GM18519 (cell line): ENCODE measurements around the gene SRGAP2.
"Not testable (repeated sequence)": the region's sequence is repeated elsewhere in the genome, so short reads cannot be mapped to it uniquely, and the experiment has no call there.

Experiments used
- ATAC-seq: cut with Tn5 transposase; IDR thresholded peaks from one replicate; pipeline ENCODE4 v1.9.1; 2021; ENCODE audit warnings: mild to moderate bottlenecking, moderate library complexity; ENCODE audit not compliant: unreplicated experiment, low FRiP score

SRGAP2 gene

DNA sequence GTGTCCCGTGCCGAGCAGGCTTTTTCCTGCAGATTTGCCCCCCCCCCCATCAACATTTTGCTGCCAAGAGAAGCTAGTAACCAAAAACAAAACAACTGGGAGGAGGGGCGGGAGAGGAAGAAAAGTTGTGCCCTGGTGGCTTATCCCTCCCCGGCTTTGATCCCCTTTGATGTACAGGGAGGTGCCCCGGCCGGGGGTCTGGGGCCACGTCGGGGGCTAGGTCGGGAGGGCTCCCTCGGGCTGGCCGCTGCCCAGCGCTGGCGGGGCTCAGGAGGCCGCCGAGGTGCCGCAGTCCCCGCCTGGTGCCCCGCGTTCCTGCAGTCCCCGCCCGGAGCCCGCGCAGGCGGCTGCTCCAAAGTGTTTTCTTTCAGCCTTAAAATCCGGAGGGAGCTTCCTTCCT is 1.5 kb downstream of the SRGAP2 start:
- ATAC-seq = not testable (repeated sequence)

DNA sequence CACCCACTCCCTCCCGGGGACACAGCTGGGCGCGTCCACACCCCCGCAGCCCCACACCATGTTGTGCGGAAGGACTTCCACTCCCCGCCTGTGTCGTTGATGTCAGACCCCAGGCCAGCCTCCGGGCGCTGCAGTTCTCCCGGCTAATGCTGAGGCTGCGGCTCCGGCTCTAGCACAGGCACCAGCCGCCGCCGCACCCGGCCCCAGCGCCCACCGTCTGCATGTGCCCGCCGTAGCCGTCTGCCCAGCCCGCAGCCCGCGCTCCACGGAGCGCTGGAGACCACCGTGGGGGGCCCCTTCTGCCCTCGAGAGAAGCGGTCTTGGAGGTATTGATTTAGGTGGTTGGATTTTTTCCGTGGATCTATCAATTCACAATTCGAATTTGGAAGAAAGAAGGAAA is 2.2 kb downstream of the SRGAP2 start:
- not testable (repeated sequence) for ATAC-seq

DNA sequence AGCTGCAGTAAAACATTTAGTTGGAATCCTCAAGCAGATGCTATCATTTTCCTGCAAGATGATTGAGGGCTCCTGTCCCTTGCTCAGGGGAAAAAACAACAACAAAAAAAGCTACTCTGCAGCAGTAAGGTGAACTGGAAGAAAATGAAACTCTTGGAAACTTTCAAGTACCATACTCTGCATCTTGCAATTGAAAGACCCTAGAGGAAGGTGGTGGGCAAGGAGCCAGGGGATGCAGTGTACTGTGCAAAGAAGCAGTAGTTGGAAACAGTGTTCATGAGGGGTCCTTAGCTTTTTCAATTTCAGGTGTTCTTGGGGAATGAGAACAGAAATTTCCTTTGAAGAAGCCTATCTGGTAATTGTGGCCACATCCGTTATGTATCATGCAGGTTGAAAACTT is 7.5 kb downstream of the SRGAP2 start:
- not testable (repeated sequence) for ATAC-seq

GRCh38 chr1:206215600-206216392 is 12.5 kb downstream of the SRGAP2 start:
- ATAC-seq = not testable (repeated sequence)

GRCh38 chr1:206218285-206218684 is 14.9 kb downstream of the SRGAP2 start:
- not testable (repeated sequence) for ATAC-seq

- not testable (repeated sequence) for ATAC-seq
These were observed 15.4 kb downstream of the SRGAP2 start for GRCh38 chr1:206218765-206219164.

DNA sequence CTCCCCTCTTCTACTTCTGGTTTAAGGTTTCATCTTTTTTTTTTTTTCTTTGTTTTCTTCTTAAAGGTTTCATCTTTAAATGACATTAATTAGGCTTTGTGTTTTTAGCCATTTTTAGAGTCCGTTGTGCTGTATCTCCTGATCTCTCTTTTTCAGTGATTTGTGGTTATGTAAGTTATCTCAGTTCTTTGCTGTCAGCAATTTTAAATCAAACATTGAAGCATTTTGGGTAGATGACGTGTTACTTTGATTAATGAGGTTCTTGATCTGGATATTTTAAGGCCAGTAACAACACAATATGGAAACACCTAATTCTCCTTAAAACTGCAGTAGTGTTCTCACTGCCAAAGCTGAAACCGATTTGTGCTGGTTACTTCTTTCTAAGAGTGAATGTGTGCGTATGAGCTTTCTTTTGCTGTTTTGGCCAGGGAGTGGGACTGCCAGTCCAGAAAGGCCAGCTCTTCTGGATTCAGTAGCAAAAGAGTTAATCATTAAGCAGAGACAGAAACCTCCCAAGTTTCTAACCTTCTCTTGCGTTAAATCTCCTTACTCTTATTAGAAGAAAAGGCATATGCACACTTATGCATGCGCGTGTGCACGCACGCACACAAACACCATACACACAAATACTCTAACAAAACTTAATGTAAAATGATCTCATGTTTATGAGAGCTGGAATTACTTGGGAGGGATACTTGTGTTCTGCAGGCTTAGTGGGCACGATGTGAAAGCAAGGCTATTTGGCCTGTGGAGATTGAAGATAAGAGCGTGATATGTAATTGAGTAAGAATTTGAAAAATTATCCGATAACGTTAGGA is 16.4 kb downstream of the SRGAP2 start:
- not testable (repeated sequence) for ATAC-seq

- ATAC-seq = not testable (repeated sequence)
These were observed 17.1 kb downstream of the SRGAP2 start for GRCh38 chr1:206220332-206221000.

DNA sequence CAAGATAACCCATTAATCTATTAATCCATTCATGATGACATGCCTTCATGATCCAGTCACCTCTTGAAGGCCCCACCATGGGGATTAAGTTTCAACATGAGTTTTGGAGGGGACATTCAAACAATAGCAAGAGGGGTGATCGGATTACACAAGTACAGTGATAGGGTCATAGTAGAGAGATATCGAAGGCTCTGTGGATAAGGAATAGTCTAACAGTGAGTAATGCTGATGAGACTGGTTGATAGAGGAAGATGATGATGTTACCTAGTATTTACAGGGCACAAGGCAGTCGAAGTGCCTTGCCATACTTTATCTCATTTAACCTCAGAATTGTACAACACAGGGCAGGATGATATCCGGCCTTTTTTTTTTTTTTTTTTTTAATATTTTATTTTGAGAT is 18.2 kb downstream of the SRGAP2 start:
- not testable (repeated sequence) for ATAC-seq

- ATAC-seq = not testable (repeated sequence)
These were observed 20.9 kb downstream of the SRGAP2 start for GRCh38 chr1:206224190-206224776.

DNA sequence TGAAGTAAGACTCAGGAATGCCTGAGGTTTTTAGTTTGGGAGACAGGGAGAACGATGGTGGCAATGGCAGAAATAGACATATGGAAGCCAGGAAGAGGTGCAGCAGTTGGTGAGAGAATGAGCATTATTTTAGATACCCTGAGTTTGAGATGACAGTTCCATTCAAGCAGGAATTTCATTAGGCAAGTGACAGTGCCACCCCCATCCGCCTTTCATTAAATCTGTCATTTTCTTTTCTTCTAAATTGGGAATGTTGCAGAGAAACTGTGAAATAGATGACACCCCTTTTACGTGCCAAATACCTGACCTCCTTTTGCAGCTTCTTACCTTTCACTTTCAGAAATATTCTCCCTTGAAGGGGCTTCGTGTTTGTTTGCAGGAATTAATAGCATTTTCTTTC is 22.0 kb downstream of the SRGAP2 start:
- ATAC-seq = not testable (repeated sequence)

GRCh38 chr1:206226886-206227285 is 23.5 kb downstream of the SRGAP2 start:
- not testable (repeated sequence) for ATAC-seq

- not testable (repeated sequence) for ATAC-seq
These were observed 25.9 kb downstream of the SRGAP2 start for GRCh38 chr1:206229286-206229685.

DNA sequence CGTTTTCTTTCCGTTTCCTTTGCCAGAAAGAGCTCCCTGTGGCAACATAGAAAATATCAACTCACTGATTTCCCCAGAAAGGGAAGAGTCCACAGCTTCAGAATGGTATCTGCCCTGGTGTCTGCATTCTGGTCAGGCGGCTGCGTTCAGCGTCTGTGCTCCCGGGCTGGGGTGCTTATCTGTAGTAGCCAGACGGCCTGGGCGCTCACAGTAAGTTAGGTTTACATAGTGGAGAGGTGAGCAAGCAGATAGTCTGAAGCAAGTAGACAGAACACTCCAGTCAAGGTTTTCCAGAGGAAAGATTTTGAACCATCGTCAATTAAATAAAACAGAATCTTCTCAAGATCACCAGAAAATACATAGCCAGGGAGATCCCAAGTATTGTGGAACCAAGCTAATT is 28.6 kb downstream of the SRGAP2 start:
- not testable (repeated sequence) for ATAC-seq

- ATAC-seq = not testable (repeated sequence)
These were observed 29.8 kb downstream of the SRGAP2 start for GRCh38 chr1:206232970-206233645.

DNA sequence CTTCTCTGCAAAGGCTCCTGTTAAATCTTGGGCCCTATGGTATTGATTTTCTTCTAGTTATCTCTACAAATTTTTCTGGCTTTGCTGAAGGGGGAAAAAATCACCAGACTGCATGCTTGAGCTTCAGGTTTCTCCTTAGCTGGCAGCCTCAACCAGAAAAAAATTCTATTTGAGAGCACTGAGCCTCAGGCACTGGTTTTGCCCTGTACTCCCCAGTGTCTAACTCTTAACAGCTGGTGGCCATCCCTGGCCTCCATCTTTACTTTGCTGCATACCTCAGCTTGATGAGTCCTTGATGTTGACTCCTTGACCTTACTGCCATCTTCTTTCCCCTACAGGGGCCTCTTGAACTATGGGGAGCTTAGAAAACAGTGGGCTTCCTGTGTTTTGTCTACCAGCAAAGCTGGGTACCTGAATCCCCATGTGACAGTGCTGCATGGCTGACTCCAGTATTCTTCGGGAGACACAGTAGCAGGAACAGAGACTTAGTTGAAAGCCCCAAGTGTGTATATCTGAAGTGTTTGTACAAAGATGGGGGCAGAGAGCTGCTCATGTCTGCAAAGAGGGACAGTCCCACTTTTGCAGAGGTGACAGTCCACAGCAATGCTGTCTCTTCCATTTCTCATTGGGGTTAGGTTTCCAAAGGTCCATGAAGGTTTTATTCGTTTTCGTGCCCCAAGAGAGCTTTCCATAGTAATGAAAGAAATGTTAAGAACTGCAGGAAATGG is 31.0 kb downstream of the SRGAP2 start:
- ATAC-seq = not testable (repeated sequence)

DNA sequence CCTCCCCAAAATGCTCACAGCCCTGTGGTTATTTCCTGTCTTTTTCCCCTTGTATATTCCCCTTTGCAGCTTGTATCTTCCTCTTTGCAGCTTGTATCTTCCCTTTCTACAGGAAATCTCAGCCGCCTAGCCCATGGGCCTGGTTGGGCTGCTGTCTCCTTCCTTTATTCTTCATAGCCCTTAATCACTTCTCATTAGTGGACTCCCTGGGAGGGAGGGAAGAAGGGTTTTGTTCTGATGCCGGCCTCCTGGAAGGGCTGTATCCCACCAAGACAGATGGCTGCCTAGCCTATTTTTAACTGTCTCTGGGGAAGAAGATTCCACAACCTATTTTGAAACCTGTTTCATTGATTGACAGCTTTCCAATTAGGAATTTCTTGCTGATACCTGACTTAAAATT is 31.8 kb downstream of the SRGAP2 start:
- ATAC-seq = not testable (repeated sequence)

DNA sequence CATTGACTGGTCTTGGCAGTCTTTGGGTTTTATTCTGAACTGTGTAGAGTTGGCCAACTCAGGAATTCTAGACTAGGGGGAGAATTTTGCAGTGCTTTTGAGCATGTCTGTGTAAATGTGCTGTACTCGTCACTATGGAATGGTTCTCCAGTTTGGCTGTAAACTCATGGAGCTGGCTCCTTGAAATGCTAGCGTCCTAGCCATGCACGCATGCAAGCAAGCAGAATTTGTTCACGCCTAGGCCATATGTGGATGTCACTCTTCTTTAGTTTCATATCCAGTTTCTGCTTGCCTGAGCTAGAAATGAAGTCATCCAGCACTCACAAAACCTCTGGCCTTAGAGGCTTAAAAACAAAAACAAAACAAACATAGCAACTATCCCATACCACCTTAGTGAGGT is 36.9 kb downstream of the SRGAP2 start:
- ATAC-seq = peak; percentile 28

- ATAC-seq = peak; percentile 94
These were observed 40.0 kb downstream of the SRGAP2 start for GRCh38 chr1:206243335-206243734.
